ENCODE results near the gene CDH4. TPM values are rescaled to one million over a fixed set of nuclear protein-coding genes. Genes with fewer than 3 reads are reported as not detected.

Gene CDH4
- total RNA-seq, 3 donors from 2014 or later (not counting 1 experiment from before 2014, with no cell fraction given): 0.18 TPM; not detected in 2

DNA sequence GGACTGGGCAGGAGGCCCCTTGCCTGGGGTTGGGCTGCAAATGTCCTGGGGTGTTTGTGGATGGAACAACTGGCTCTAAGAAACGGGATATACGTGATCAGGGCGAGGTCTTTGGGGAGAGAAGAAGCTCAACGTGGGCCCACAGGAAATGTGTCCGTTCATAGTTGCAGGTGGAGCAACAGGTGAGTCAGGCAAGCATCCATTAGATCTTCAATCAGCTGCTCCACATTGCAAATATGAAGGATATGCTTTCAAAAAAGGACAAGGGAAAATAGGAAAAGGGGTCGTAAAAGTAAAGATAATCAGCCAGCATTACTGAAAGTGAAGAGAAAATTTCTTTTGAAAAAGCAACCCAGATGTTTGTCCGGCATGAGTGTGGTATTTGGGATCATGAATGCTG lies 251.0 kb downstream of the CDH4 start:
- Histone ChIP-seq H3K4me3 (ENCODE audit: low read length) (no peak overlapping the region), H3K9me3 (ENCODE audit: control insufficient read depth, insufficient read depth, low read length) (peaks cover 14% of the 10 kb centered on the region), H3K27ac (ENCODE audit: low read length) (no peak overlapping the region), H3K4me1 (ENCODE audit: control insufficient read depth, insufficient read depth, low read length) (no peaks in the 10 kb centered on the region), H3K27me3 (ENCODE audit: control insufficient read depth, insufficient read depth, low read length) (no peaks in the 10 kb centered on the region), H3K36me3 (ENCODE audit: control insufficient read depth, insufficient read depth, low read length) (no peaks in the 10 kb centered on the region)
- H3K27ac Mint-ChIP-seq: no peak overlapping the region
- 72% methylated on average over 7 of the region's 7 CpGs for WGBS (ENCODE audit: insufficient coverage)
- intact Hi-C loops (cut with micrococcal nuclease): no loop called here
- DNase-seq (no peak), ATAC-seq (no peak)
- no peak overlapping the region for H3K4me3 Mint-ChIP-seq
- H3K36me3 Mint-ChIP-seq: no peaks in the 10 kb centered on the region
- H3K4me1 Mint-ChIP-seq: no peaks in the 10 kb centered on the region
- H3K27me3 Mint-ChIP-seq (ENCODE audit: low read depth in 2 of 2): peaks cover 0 to 2% of the 10 kb centered on the region in 2 donors
- peaks cover 0 to 2% of the 10 kb centered on the region in 2 donors for H3K9me3 Mint-ChIP-seq
- TF ChIP-seq, protein P1, sequence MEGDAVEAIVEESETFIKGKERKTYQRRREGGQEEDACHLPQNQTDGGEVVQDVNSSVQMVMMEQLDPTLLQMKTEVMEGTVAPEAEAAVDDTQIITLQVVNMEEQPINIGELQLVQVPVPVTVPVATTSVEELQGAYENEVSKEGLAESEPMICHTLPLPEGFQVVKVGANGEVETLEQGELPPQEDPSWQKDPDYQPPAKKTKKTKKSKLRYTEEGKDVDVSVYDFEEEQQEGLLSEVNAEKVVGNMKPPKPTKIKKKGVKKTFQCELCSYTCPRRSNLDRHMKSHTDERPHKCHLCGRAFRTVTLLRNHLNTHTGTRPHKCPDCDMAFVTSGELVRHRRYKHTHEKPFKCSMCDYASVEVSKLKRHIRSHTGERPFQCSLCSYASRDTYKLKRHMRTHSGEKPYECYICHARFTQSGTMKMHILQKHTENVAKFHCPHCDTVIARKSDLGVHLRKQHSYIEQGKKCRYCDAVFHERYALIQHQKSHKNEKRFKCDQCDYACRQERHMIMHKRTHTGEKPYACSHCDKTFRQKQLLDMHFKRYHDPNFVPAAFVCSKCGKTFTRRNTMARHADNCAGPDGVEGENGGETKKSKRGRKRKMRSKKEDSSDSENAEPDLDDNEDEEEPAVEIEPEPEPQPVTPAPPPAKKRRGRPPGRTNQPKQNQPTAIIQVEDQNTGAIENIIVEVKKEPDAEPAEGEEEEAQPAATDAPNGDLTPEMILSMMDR (IDR thresholded peaks at IDR 0.05): no peak

DNA sequence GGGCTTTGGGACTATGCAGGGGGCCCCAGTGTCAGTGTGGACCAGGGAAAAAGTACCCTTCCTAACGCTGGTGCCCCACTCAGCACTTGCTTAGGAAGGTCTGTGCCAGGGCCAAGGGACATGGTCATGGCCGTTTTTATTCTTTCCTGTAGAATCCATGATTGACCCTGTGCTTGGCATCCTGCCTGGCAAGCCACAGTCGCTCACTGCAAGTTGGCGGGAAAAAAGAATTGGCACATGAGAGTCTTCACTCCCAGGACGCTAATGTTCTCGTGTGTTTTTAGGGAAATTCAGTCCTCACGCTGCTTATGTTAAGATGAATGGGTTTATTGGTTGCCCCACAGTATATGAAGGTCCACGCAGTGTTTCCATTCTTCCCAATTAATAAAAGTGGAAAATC lies 253.4 kb downstream of the CDH4 start:
- WGBS (ENCODE audit: insufficient coverage): 85% methylated on average over 7 of the region's 8 CpGs
- Mint-ChIP-seq H3K4me3 (no peak overlapping the region), H3K36me3 (no peaks in the 10 kb centered on the region), H3K9me3 (peaks cover 0 to 2% of the 10 kb centered on the region in 2 donors), H3K27me3 (ENCODE audit: low read depth in 2 of 2) (peaks cover 0 to 2% of the 10 kb centered on the region in 2 donors), H3K27ac (no peak overlapping the region), H3K4me1 (no peaks in the 10 kb centered on the region)
- ATAC-seq: no peak
- H3K9me3 ChIP-seq (ENCODE audit: control insufficient read depth, insufficient read depth, low read length): peaks cover 12% of the 10 kb centered on the region
- intact Hi-C loops (cut with micrococcal nuclease): no loop called here
- no peak for DNase-seq
- TF ChIP-seq, protein P1 (IDR thresholded peaks at IDR 0.05): no peak
- no peaks in the 10 kb centered on the region for H3K27me3 ChIP-seq (ENCODE audit: control insufficient read depth, insufficient read depth, low read length)
- H3K36me3 ChIP-seq (ENCODE audit: control insufficient read depth, insufficient read depth, low read length): no peaks in the 10 kb centered on the region
- H3K27ac ChIP-seq (ENCODE audit: low read length): no peak overlapping the region
- H3K4me1 ChIP-seq (ENCODE audit: control insufficient read depth, insufficient read depth, low read length): no peaks in the 10 kb centered on the region
- no peak overlapping the region for H3K4me3 ChIP-seq (ENCODE audit: low read length)

DNA sequence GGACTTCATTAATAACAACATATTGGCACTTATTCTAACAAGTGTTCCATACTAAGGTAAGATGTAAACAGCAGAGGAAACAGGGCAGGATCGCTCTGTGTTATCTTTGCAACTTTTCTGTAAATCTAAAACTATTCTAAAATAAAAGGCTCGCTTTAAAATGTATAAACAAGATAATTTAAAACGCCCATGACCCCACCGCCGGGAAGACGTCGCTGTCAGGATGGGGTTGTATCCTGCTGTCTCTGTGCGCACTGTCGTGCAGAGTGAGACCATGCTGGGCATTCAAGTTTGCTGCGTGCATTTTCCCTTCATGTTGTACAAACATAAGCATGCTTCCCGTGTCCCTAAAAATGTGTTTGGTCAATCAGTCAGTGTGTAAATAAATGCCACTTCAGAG lies 255.7 kb downstream of the CDH4 start:
- H3K4me1 Mint-ChIP-seq: no peaks in the 10 kb centered on the region
- Histone ChIP-seq H3K4me3 (ENCODE audit: low read length) (no peak overlapping the region), H3K27ac (ENCODE audit: low read length) (no peak overlapping the region), H3K9me3 (ENCODE audit: control insufficient read depth, insufficient read depth, low read length) (peaks cover 12% of the 10 kb centered on the region), H3K27me3 (ENCODE audit: control insufficient read depth, insufficient read depth, low read length) (no peaks in the 10 kb centered on the region), H3K4me1 (ENCODE audit: control insufficient read depth, insufficient read depth, low read length) (no peaks in the 10 kb centered on the region), H3K36me3 (ENCODE audit: control insufficient read depth, insufficient read depth, low read length) (no peaks in the 10 kb centered on the region)
- no peaks in the 10 kb centered on the region for H3K36me3 Mint-ChIP-seq
- no peak overlapping the region for H3K4me3 Mint-ChIP-seq
- intact Hi-C loops (cut with micrococcal nuclease): no loop called here
- 94% methylated on average over 11 of the region's 11 CpGs for WGBS (ENCODE audit: insufficient coverage)
- no peak for ATAC-seq
- TF ChIP-seq, protein P1 (IDR thresholded peaks at IDR 0.05): no peak
- H3K27me3 Mint-ChIP-seq (ENCODE audit: low read depth in 2 of 2): peaks cover 0 to 2% of the 10 kb centered on the region in 2 donors
- no peak for DNase-seq
- peaks cover 0 to 2% of the 10 kb centered on the region in 2 donors for H3K9me3 Mint-ChIP-seq
- H3K27ac Mint-ChIP-seq: no peak overlapping the region
